HL-60 (cell line): ENCODE results near the gene IFT20.

Source experiments
- POLR2AphosphoS5 ChIP-seq: IDR thresholded peaks from 2 replicates; pipeline ENCODE4 v1.6.1; 2012; ENCODE audit warnings: low read depth
- REST ChIP-seq: IDR thresholded peaks from 2 replicates; pipeline ENCODE4 v1.6.1; 2012; ENCODE audit warnings: low read depth; ENCODE audit not compliant: insufficient replicate concordance
- TF ChIP-seq, protein P1 (sequence below): IDR thresholded peaks from one replicate; pipeline ENCODE4 v1.5.1; 2011; ENCODE audit warnings: low read length, control low read depth, inconsistent platforms; ENCODE audit not compliant: insufficient read depth

GRCh38 chr17:28327709-28328108 is 7.6 kb downstream of the IFT20 start:
- TF ChIP-seq, protein P1, sequence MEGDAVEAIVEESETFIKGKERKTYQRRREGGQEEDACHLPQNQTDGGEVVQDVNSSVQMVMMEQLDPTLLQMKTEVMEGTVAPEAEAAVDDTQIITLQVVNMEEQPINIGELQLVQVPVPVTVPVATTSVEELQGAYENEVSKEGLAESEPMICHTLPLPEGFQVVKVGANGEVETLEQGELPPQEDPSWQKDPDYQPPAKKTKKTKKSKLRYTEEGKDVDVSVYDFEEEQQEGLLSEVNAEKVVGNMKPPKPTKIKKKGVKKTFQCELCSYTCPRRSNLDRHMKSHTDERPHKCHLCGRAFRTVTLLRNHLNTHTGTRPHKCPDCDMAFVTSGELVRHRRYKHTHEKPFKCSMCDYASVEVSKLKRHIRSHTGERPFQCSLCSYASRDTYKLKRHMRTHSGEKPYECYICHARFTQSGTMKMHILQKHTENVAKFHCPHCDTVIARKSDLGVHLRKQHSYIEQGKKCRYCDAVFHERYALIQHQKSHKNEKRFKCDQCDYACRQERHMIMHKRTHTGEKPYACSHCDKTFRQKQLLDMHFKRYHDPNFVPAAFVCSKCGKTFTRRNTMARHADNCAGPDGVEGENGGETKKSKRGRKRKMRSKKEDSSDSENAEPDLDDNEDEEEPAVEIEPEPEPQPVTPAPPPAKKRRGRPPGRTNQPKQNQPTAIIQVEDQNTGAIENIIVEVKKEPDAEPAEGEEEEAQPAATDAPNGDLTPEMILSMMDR, result no peak
- TF ChIP-seq POLR2AphosphoS5 (no peak), REST (no peak)
